Astrocyte (in vitro differentiated cells and primary cell): ENCODE results near the gene ADD1.

Experiments used
- CTCF ChIP-seq: IDR thresholded peaks from 2 replicates; pipeline ENCODE4 v1.5.1; 2011; ENCODE audit warnings: low read depth, mild to moderate bottlenecking, inconsistent platforms, low read length, moderate library complexity; ENCODE audit not compliant: insufficient read depth
- EZH2 ChIP-seq: IDR thresholded peaks from 2 replicates; pipeline ENCODE4 v1.6.1; 2012; ENCODE audit warnings: mild to moderate bottlenecking, low read length, inconsistent platforms; ENCODE audit not compliant: insufficient read depth

- TF ChIP-seq CTCF: no peak
- no peak for TF ChIP-seq EZH2
Observed at GRCh38 chr4:2901186-2901585, 57.5 kb downstream of the ADD1 start.
